T follicular helper cell (primary cell): ENCODE results near the gene SPEM1.
"Not testable (repeated sequence)": the region's sequence is repeated elsewhere in the genome, so short reads cannot be mapped to it uniquely, and the experiment has no call there.

Experiments used
- DNase-seq: peaks from one replicate; pipeline ENCODE4 v3.0.0-alpha.2; 2020; ENCODE audit warnings: low read depth

Gene SPEM1

DNA sequence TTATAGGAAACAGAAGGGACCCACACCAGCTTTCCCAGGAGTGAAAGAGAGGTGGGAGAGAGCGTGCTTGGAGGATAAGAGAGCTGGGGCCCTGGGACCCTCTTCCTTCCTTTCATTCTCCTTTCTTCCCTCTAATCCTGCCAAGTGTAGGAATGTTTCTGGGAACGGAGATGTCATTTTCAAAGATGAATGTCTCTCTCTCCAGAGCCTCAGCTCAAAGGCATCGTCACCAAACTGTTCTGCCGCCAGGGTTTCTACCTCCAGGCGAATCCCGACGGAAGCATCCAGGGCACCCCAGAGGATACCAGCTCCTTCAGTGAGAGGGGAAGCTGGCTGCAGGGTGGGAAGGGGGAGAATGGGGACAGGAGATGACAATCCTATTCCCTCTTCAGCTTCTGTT, 21.1 kb downstream of the SPEM1 start:
- DNase-seq, result no peak

DNA sequence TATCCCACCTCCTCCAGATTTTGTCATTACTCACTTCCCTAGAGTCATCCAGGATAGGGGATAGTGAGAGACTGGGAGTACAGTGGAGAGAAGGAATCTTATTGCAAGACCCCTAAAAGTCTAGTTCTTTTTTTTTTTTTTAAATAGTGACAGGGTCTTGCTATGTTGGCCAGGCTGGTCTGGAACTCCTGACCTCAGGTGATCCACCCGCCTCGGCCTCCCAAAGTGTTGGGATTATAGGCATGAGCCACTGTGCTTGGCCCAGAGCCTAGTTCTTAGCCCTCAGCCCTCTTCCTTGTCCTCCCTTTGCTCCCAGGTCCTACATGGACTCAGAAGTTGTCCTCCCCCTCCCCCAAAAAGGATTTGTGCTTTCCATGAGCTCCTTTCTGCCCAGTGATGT, 22.0 kb downstream of the SPEM1 start:
- DNase-seq, result no peak

DNA sequence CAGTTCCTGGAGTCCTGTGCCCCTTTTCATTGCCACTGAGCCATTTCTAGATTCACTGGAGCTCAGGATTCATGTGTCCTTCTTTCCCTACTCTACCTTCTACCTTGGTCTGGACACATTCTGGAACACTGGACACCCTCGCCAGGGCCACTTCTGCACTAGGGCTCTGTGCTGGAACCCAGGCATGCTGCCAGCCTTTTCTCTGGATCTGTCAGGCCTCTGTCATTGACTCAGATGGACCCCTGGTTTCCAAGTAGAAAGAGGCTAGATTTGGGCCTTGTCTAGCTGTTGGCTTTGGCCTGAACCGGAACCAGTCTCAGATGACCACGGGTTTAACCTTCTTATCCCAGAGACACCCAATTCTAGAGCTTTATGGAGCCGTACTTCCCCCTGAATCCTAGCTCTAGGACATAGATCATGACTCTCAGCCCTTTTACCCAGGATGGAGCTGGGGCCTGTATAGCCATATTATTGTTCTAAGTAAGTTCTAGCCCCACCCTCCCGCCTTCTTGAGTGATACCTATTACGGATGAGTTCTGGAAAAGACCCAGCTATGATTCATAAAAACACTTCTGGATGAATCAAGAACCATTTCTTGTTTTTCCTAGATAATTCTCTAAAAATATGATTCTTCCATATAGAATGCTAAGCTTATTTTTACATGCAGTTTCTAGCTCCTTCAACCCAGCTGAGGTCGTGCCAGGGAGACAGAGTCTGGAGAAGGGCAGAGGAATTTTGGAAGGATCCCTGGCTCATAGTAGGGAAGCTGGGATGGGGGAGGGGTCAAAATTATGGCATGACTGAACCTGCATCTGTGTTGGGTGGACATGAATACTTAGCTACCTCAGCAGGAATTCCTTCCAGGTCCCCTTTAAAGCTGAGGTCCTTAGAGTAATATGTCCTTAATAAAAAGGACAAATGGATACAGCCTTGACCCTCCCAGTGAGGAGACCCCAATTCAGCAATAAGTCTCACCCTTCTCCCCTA, 23.7 kb downstream of the SPEM1 start:
- no peak for DNase-seq

DNA sequence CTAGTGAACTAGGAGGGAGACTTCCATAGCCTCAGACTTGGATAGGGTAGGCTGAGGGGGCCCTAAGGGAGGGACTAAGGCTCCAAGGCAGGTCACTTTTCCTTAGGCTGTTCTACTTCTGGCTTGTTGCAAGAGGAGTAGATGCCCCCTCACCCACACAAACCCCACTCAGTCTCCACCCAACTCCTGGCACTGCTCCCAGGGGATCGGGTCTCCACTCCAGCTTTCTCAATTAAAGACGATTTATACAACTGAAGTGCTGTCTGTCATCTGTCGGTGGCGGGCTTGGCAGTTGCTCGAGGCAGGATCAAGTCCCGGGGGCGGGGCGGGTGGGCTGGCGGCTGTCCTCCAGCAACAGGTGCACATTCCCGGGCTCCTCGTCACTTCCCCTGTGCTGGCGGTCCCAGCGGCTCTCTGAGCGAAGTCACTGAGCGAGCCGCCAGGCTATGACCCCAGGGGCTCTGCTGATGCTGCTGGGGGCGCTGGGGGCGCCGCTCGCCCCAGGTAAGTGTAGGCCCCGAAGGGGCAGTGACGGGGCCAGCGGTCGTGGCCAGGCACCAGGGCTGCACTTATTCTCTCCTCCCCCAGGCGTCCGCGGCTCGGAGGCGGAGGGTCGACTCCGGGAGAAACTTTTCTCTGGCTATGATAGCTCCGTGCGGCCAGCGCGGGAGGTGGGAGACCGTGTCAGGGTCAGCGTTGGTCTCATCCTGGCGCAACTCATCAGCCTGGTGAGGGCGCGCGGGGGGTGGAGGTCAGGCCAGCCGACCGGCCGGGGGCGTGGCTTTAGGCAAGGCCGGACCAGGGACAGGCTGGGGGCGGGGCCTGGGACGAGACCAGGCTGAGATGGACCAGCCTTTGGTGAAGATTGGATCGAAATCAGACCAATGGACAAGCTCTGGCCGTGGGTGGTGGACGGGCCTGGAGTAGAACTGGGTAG, 24.8 kb downstream of the SPEM1 start, which contains the start of gene CHRNB1:
Gene CHRNB1, plus strand, starts transcription at position 380 of the 937 bp plus-strand sequence. Its CDS starts 67 bp downstream, at position 447.
- no peak for DNase-seq

DNA sequence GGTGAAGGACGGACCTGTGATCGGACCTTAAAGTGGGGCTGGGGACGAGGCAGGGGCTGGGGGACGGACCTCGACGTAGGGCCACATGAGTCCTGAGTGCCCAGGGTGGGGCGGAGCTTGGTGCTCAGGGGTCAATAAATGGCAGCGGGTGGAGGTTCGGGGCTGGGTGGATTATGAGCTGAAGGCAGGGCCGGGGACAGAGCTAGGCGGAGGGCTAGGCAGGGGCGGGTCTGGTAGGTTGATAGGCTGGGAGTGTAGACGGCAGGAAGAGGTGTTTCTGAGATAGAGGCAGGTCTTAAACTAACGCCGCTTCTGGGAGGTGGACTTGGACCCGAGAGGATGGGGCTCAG, 25.5 kb downstream of the SPEM1 start:
- DNase-seq, result no peak

DNA sequence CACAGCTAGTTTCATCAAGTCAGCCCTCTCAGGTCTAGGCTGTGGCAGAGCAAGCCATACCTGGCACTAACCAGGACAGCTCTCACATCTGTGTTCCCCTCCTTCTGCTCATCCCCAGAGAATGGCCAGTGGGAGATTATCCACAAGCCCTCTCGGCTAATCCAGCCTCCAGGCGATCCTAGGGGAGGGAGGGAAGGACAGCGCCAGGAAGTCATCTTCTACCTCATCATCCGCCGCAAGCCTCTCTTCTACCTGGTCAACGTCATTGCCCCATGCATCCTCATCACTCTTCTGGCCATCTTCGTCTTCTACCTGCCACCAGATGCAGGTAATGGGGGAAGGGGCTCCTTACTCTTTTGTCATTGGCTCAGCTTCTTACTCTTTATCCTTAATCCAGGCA, 28.3 kb downstream of the SPEM1 start:
- DNase-seq, result no peak

DNA sequence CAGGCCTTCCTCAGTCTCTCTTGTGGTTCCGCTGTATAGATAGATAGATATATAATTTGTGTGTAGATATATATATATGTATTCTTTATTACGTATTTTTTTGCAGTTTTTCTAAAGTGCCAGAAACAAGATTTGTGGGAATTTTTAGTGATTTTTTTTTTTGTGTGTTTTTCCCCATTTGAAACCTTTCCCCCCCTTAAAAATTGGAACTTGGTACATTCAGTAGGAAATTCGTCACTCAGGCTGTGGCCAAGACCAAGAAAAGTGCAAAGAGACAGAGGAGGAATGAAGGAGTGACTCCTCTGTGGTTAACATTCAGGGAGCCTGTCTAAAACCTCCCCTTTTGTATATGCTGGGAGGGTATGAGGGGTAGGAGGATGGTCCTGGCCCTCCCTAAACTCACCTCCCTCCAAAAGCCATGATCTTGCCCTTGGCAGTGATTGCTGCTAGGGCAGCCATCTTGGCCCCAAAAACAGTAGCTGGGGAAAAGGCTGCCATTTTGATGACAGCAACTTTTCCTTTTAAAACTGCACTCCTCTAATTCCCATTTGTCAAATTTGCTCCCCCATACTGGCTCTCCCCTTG, 39.9 kb downstream of the SPEM1 start:
- no peak for DNase-seq

DNA sequence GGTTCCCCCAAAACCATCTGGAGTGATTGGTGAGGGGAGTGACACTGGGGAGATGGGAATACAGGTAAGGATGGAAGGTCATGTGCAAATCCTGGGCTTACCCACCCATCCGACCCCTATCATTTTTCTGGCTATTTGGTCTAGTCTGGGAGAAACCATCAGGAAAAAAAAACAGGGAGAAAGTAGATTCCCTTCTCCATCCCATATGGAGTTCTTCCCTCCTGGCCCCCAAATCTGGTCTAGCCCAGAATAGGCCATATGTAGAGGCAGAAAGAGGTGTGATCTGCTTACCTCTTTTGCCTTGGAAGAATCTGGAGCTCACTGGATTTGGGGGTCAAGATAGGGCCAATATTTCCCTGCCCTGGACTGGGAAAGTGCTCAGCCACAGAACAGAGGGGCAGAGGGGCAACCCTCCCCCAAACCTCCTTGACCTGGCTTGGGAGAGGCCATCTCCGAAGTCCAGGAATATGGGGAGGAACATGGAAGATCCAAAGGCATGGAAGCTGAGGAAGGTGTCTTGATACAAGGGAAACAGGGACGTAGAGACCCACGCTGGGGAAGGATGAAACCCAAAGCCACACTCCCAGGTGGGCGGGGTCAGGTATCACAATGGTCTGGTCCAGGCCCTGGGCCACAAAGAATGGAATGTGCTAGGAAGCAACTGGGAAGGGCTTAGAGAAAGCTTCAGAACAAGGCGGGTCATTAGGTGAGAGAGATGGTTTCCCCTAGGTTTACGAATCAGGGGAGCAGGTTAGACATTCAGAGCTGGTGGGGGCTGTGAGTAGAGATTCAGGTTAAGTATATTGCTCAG, 40.9 kb downstream of the SPEM1 start:
- no peak for DNase-seq

DNA sequence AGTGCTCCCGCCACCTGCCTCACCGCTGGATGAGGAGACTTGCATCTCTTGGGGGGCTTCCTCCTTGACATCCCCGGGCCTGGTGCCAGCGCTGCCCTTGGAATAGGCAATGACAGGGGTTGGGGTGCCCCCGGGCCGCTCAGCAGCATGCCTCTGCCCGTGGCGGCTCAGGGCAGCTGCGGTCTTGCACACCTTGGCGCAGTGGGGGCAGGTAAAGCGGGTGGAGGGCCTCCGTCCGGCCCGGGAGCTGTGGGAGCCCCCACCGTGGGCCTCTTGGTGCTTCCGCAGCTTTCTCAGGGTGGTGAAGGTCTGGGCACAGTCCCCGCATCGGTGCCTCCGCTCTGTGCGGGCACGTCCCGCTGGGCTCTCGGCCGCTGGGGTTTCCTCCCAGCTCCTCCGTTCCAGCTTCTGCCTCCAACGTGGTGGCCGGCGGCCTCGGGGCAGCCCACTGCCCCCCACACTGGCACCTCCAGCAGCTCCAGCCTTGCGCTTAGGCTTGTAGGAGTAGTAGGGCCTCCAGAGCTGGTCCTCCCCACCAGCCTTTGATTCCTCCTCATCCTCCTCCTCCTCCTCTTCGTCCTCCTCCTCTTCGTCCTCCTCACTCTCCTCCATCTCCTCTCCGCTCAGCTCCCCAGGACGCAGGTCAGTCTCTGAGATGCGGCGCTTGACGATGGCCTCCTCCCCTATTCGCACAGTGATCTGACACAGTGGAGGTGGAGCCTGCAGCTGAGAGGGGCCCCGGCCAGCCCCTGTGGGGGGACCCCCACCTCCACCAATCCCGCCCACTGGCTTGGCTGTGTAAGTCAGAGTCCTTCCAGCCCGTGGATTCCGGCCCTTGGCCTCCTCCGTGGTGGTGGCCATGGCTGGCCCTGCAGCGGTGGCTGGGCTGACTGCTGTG, 42.6 kb downstream of the SPEM1 start:
- no peak for DNase-seq

DNA sequence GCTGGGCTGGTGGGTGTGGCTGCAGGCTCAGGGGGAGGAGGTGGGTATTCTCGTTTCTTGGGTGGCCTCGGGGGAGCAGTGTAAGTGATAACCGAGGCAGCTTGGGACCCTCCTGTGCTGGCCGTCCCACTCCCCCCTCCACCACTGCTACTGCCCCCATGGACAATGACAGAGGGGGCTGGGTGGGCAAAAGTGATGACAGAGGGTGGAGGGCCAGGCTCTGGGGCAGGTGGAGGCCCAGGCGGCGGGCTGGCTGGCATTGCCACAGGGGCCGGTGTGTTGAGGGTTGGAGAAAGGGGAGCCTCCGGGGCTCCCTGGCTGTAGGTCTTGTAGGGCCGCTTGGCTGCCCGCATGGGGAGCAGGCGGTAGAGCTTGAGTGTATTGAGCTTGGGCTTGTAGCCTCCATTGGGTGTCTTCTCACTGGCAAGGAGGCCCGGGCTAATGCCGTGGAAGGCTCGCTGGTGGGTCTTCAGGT, 43.3 kb downstream of the SPEM1 start:
- DNase-seq, result no peak

DNA sequence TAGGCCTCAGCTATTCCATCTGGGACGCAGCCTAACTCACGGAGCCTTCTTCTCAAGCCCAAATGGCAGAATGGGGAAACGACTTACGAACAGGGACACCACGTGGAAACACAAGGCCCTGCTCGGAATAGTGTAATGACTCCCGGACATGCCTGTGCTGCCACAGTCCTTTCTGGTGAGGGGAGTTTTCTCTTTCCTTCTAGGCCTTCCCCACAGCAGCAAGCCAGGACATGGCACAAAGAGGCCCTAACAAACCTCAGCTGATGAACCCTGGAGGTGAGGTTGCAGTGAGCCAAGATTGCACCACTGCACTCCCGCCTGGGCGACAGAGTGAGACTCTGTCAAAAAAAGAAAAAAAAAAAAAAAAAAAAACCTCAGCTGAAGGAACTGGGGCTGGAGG, 44.0 kb downstream of the SPEM1 start:
- no peak for DNase-seq

DNA sequence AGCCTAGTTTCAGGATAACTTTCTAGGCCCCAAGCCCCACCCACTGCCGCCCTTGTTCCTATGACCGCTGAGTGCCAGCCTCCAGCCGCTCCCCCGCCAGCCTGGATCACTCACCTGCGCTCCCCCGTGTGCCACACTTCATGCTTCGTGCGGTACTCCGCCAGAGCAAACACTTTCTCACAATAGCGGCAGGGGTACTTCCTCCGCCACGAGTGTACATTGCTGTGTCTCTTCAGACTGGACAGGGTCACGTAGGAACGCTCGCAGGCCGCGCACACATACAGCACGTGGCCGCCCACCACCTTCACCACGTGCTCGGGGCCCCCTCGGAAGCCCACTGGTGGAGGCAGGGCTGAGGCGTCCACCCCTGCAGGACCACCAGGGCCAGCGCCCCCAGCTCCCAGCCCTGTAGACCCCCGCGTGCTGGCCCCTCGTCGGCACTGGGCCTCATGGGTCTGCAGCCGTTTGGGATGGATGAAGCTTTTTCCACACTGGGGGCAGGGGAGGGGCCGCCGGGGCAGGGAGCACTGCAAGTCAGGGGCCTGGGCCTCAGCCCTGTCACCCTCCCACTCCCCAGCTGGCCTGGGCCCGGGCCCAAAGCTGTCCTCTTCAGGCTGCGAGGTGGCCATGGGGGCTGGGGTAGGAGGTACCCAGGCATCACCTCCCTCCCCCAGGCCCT, 45.6 kb downstream of the SPEM1 start:
- DNase-seq, result no peak

DNA sequence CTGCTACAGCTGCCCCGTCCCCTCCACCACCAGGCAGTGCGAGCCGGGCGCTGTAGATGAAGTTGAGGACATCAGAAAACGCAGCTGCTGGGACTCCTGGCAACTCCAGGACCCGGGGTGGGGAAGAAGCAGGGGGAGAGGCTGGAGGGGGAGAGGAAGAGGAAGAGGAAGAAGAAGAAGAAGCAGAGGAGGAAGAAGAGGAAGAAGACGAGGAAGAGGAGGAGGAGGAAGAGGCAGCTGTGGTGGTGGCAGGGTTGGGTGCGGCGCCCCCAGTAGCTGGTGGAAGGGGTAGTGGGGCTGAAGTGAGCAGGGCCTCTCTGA, 46.2 kb downstream of the SPEM1 start:
- DNase-seq, result no peak

DNA sequence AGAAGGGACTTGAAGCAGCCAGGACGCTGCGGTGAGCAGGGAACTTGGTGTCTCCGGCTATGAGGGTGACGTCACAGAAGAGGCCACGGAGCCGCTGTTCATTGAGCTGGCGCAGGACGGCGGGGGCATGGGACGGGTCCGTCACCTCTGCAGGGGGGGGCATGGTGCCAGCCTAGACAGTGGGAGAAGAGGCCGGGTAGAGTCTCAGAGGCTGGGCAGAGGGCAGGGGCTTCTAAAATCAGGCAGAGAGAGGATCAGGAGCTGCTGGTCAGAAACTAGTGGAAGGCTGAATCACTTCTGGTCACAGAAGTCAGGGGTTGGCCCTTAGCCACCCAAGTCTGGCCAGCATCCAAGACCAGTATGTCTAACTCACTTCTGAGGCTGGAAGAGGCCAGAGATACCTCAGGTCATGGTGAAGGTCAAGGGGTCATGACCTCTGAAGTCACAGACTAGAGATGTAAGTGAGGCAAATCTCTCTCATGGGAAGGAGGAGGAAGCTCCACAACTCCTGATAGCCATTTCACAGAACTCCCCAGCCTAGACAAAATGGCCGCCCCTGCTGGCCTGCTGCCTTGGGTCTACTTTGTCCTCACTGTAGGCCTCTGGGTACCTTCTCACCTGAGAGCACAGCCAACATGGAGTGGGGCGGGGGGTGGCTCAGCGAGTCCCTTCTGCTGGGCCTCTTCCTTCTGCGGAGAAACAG, 46.7 kb downstream of the SPEM1 start:
- no peak for DNase-seq

DNA sequence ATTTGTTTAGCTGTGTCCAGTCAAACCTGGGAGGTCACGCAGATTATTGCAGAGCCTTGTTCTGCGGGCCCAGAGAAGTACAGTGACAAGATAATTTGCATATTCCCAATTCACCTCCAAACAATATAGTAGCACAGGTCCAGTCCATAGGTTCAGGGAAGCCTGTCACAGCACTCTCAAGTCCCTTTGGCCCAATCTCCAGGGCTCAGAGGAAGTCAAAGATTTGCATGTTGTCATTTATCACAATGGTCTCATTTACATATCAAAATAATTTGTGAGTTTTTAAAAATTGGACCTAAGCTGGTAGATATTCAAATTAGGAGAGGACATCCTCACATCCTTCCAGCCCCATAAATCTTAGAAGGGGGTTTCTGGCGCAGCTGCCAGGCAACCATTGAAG, 47.4 kb downstream of the SPEM1 start:
- DNase-seq, result no peak

DNA sequence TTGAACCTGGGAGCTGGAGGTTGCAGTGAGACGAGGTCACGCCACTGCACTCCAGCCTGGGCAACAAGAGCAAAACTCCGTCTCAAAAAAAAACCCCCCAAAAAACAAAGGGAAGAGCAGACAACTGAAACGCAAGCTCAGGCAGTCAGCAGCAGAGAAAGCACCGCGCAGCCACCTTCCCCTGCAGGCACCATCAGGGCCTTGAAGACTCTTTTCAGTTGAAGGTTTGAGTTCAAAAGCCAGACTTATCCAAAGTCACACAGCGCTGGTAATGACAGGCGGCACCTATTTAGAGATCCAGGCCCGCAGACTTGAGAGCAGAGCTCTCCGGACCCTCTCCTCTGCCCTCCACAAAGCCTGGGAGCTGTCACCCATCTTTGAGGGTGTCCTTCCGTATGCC, 48.2 kb downstream of the SPEM1 start:
- DNase-seq, result no peak

DNA sequence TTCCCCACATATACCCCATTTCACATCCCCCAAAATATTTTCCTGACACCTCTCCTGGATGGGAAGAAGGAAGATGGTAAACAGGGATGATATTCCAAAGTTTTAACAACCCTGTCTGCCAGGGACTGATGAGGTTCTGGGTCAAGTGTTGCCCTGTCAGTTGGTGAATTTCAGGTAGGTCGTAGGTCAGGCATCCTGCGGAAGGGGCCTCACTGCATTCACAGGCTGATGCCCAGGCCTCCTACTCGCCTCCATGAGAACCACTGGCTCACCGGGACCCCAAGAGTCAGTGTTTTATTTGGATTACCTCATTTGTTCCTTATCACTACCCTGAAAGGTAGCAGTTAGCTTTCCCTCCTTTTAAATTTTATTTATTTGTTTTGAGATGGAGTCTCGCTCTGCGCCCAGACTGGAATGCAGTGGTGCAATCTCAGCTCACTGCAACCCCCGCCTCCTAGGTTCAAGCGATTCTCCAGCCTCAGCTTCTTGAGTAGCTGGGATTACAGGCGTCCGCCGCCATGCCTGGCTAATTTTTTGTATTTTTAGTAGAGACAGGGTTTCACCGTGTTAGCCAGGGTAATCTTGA, 48.8 kb downstream of the SPEM1 start:
- no peak for DNase-seq

DNA sequence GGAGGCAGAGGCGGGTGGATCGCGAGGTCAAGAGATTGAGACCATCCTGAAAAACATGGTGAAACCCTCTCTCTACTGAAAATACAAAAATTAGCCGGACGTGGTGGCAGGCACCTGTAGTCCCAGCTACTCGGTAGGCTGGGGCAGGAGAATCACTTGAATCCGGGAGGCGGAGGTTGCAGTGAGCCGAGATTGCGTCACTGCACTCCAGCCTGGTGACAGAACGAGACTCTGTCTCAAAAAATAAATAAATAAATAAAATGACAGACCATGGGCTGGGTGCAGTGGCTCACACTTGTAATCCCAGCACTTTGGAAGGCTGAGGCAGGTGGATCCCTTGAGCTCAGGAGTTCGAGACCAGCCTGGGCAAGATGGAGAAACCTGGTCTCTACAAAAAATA, 49.7 kb downstream of the SPEM1 start:
- DNase-seq, result not testable (repeated sequence)

DNA sequence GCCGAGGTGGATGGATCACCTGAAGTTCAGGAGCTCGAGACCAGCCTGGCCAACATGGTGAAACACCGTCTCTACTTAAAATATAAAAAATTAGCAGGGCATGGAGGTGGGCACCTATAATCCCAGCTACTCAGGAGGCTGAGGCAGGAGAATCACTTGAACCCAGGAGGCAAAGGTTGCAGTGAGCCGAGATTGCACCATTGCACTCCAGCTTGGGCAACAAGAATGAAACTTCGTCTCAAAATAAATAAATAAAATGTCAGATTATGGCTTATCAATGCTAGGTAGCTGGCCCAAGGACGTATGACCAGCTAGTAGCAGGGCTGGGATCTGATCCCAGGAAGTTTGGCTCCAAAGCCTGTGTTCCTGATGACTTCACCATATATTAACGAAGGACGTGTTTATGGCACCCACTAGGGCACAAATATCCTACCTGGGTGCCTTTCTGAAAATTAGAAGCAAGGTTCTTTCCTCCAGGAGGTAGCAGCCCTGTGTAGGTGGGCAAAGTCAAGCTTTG, 50.4 kb downstream of the SPEM1 start:
- not testable (repeated sequence) for DNase-seq
